H1 (cell line): ENCODE measurements around the gene ZNF763. TPM values are rescaled to one million over a fixed set of nuclear protein-coding genes. Genes with fewer than 3 reads are reported as not detected.
"Not testable (repeated sequence)": the region's sequence is repeated elsewhere in the genome, so short reads cannot be mapped to it uniquely, and the experiment has no call there.

Experiments
- CTCF ChIA-PET: fragments of 300-600 bp; sonication (Branson Sonifier 250); formaldehyde crosslinking; loops from one replicate; lab custom pipeline; 2021; ENCODE audit not compliant: partially characterized antibody; lab: Charles Lee
- POLR2A ChIA-PET: fragments of 300-600 bp; sonication (Branson Sonifier 250); formaldehyde crosslinking; loops from one replicate; lab custom pipeline; 2021; ENCODE audit warnings: inconsistent platforms; ENCODE audit not compliant: partially characterized antibody; lab: Charles Lee
- DNase-seq, 2 experiments: peaks; one replicate each; pipeline versions ENCODE4 v3.0.0 to v3.0.0-alpha.2; 2010 to 2022; ENCODE audit warnings: low spot score in 2 of 2, low read depth in 1 of 2, mixed read lengths in 1 of 2
- FAIRE-seq: peaks from 2 replicates; lab custom pipeline; 2011; peaks lifted over from hg19 to GRCh38; lab: Jason Lieb, UNC
- H2AFZ ChIP-seq: 2 replicates; pipeline ENCODE4 v1.8.1; 2012; ENCODE audit warnings: low read length, inconsistent platforms
- H2AK5ac ChIP-seq: 2 replicates; pipeline ENCODE4 v1.6.1; 2013; ENCODE audit warnings: low read depth, low read length
- H2BK120ac ChIP-seq: replicated peaks from 2 replicates; pipeline ENCODE3; 2013; ENCODE audit warnings: low read depth, low read length, inconsistent platforms
- H2BK12ac ChIP-seq: 2 replicates; pipeline ENCODE4 v1.6.1; 2013; ENCODE audit warnings: low read depth, low read length
- H2BK15ac ChIP-seq: 2 replicates; pipeline ENCODE4 v1.6.1; 2013; ENCODE audit warnings: low read length
- H2BK20ac ChIP-seq: 2 replicates; pipeline ENCODE4 v1.6.1; 2013; ENCODE audit warnings: low read length
- H2BK5ac ChIP-seq: 2 replicates; pipeline ENCODE4 v1.6.1; 2013; ENCODE audit warnings: low read depth, low read length
- H3K14ac ChIP-seq: 2 replicates; pipeline ENCODE4 v1.6.1; 2013; ENCODE audit warnings: inconsistent platforms; ENCODE audit not compliant: insufficient read length
- H3K18ac ChIP-seq: 2 replicates; pipeline ENCODE4 v1.6.1; 2013; ENCODE audit warnings: low read length; ENCODE audit errors: extremely low read depth
- H3K23ac ChIP-seq: 2 replicates; pipeline ENCODE4 v1.6.1; 2013; ENCODE audit warnings: inconsistent platforms; ENCODE audit not compliant: insufficient read length
- H3K23me2 ChIP-seq: 2 replicates; pipeline ENCODE4 v1.6.1; 2013; ENCODE audit warnings: low read depth, low read length
- H3K27ac ChIP-seq: 2 replicates; pipeline ENCODE4 v1.6.1; 2011; ENCODE audit warnings: low read depth, low read length, inconsistent platforms
- H3K27me3 ChIP-seq, 4 experiments: replicated peaks in 1 of 4; 1 replicate in 1 of 4; 2 replicates in 3 of 4; pipeline versions ENCODE4 v1.6.1 to v1.8.1; 2011 to 2013; ENCODE audit warnings: low read length in 3 of 4, mild to moderate bottlenecking in 3 of 4, inconsistent platforms in 2 of 4, mixed read lengths in 2 of 4, moderate library complexity in 1 of 4; ENCODE audit not compliant: control insufficient read depth in 3 of 4, insufficient read depth in 3 of 4; ENCODE audit errors: extremely low read depth in 1 of 4
- H3K36me3 ChIP-seq, 4 experiments: 2 replicates each; pipeline versions ENCODE4 v1.6.1 to v1.8.1; 2011 to 2013; ENCODE audit warnings: mild to moderate bottlenecking in 4 of 4, low read length in 3 of 4, moderate library complexity in 2 of 4, control low read depth in 1 of 4, inconsistent platforms in 1 of 4; ENCODE audit not compliant: insufficient read depth in 4 of 4, control insufficient read depth in 2 of 4
- H3K4ac ChIP-seq: replicated peaks from 2 replicates; pipeline ENCODE3; 2013; ENCODE audit warnings: low read length, low read depth, mixed read lengths, inconsistent platforms; ENCODE audit not compliant: insufficient read length
- H3K4me1 ChIP-seq, 4 experiments: replicated peaks in 1 of 4; 1 replicate in 1 of 4; 2 replicates in 3 of 4; pipeline versions ENCODE4 v1.6.1 to v1.8.1; 2011 to 2013; ENCODE audit warnings: low read length in 3 of 4, inconsistent platforms in 2 of 4, mixed read lengths in 1 of 4; ENCODE audit not compliant: insufficient read depth in 4 of 4, control insufficient read depth in 3 of 4
- H3K4me2 ChIP-seq, 2 experiments: 2 replicates each; pipeline versions ENCODE4 v1.6.1 to v1.8.1; 2011 to 2013; ENCODE audit warnings: low read depth in 2 of 2, low read length in 2 of 2, control low read depth in 1 of 2, inconsistent platforms in 1 of 2, mild to moderate bottlenecking in 1 of 2; ENCODE audit not compliant: insufficient read depth in 1 of 2
- H3K4me3 ChIP-seq, 4 experiments: fragments of 200-600, 300-600 bp in 1 of 4; sonication (generic), shearing (Covaris generic), sonication (Bioruptor Twin) in 1 of 4; 2 replicates each; pipeline versions ENCODE4 v1.5.1 to v1.8.1; 2011 to 2016; ENCODE audit warnings: low read length in 4 of 4, low read depth in 3 of 4, control low read depth in 2 of 4, inconsistent platforms in 2 of 4, mild to moderate bottlenecking in 2 of 4, mixed read lengths in 1 of 4, moderate library complexity in 1 of 4; ENCODE audit not compliant: insufficient read depth in 2 of 4; ENCODE audit errors: extremely low read depth in 1 of 4
- H3K56ac ChIP-seq: replicated peaks from 2 replicates; pipeline ENCODE3; 2013; ENCODE audit warnings: low read depth, mild to moderate bottlenecking, mixed read lengths, low read length, inconsistent platforms; ENCODE audit not compliant: insufficient read length
- H3K79me1 ChIP-seq: 2 replicates; pipeline ENCODE4 v1.6.1; 2013; ENCODE audit warnings: low read depth, low read length, control low read depth
- H3K79me2 ChIP-seq, 2 experiments: 2 replicates each; pipeline versions ENCODE4 v1.6.1 to v1.8.1; 2012 to 2013; ENCODE audit warnings: low read length in 2 of 2, mild to moderate bottlenecking in 2 of 2, inconsistent platforms in 1 of 2; ENCODE audit not compliant: insufficient read depth in 2 of 2, control insufficient read depth in 1 of 2
- H3K9ac ChIP-seq, 4 experiments: replicated peaks in 1 of 4; 1 replicate in 1 of 4; 2 replicates in 3 of 4; pipeline versions ENCODE4 v1.6.1 to v1.8.1; 2011 to 2013; ENCODE audit warnings: low read depth in 3 of 4, low read length in 3 of 4, control low read depth in 2 of 4, mild to moderate bottlenecking in 2 of 4, moderate library complexity in 2 of 4, inconsistent platforms in 1 of 4; ENCODE audit errors: extremely low read depth in 1 of 4
- H3K9me3 ChIP-seq, 2 experiments: 2 replicates each; pipeline versions ENCODE4 v1.6.1 to v1.8.1; 2012 to 2013; ENCODE audit warnings: mild to moderate bottlenecking in 2 of 2, moderate library complexity in 2 of 2, control low read depth in 1 of 2, inconsistent platforms in 1 of 2, low read depth in 1 of 2, low read length in 1 of 2, mixed read lengths in 1 of 2; ENCODE audit not compliant: insufficient read depth in 2 of 2
- H4K20me1 ChIP-seq, 2 experiments: replicated peaks in 1 of 2; 2 replicates each; pipeline versions ENCODE3 to v1.8.1; 2011 to 2013; ENCODE audit warnings: inconsistent platforms in 2 of 2, low read length in 2 of 2, mild to moderate bottlenecking in 1 of 2; ENCODE audit not compliant: insufficient read depth in 2 of 2, control insufficient read depth in 1 of 2
- H4K5ac ChIP-seq: 2 replicates; pipeline ENCODE4 v1.6.1; 2013; ENCODE audit warnings: low read length, low read depth, mixed read lengths, inconsistent platforms; ENCODE audit not compliant: insufficient read length
- H4K8ac ChIP-seq: 2 replicates; pipeline ENCODE4 v1.8.0; 2013; ENCODE audit warnings: mild to moderate bottlenecking, moderate library complexity, low read length, inconsistent platforms; ENCODE audit not compliant: insufficient read depth; ENCODE audit errors: extremely low read depth
- H4K91ac ChIP-seq: replicated peaks from 2 replicates; pipeline ENCODE3; 2013; ENCODE audit warnings: low read length, mixed read lengths, inconsistent platforms; ENCODE audit not compliant: insufficient read length
- WGBS, 2 experiments: shearing (Covaris generic) in 1 of 2; methylation state at CpG; one replicate each; pipeline versions ENCODE4 v1.1.6 to v1.1.7; 2013 to 2015; ENCODE audit warnings: low lambda C conversion rate in 2 of 2, mixed read lengths in 2 of 2, inconsistent platforms in 1 of 2, low coverage in 1 of 2, missing lambda C conversion rate in 1 of 2; ENCODE audit not compliant: insufficient replicate concordance in 2 of 2, insufficient coverage in 1 of 2, insufficient read length in 1 of 2; ENCODE audit errors: extremely low coverage in 1 of 2, missing lambda C conversion rate in 1 of 2; 5-methylcytosine and 5-hydroxymethylcytosine counted together
- polyA plus RNA-seq, 7 experiments: library from polyadenylated mRNA; depleted of rRNA in 3 of 7; stranded (reverse) in 5 of 7; unstranded in 2 of 7; fragments of >200 nt in 5 of 7; fragments of 200-250 nt in 2 of 7; gene quantifications; 1 replicate in 5 of 7; 2 replicates in 1 of 7; 4 replicates in 1 of 7; pipeline versions ENCODE4 v1.2.1 to v1.2.3, GENCODE V29; 2011 to 2013; ENCODE audit warnings: missing spikeins in 2 of 7, mixed read lengths in 2 of 7
- total RNA-seq: library from RNA; stranded (reverse); fragmentation: NEBNext Ultra II Directional; extraction: Animal tissue kit (Norgen Biotek cat#: 25700); gene quantifications from 2 replicates; pipeline ENCODE4 v1.2.1, GENCODE V29; 2021

ZNF763 gene
- total and polyA plus RNA-seq, 2 of the 8 experiments (the other 6 are each of a cell fraction or from before 2014, with no cell fraction given), result 0.39 to 1.7 TPM

GRCh38 chr19:11935829-11936228, 29.0 kb upstream of the ZNF763 start:
- H4K20me1 ChIP-seq, CTCF ChIA-PET, H3K79me1 ChIP-seq, H3K4ac ChIP-seq, H3K18ac ChIP-seq, H4K91ac ChIP-seq, FAIRE-seq, H3K56ac ChIP-seq, H3K23me2 ChIP-seq, H4K5ac ChIP-seq, H3K14ac ChIP-seq, DNase-seq, H3K27me3 ChIP-seq, H3K4me3 ChIP-seq, H2AFZ ChIP-seq, POLR2A ChIA-PET, H2AK5ac ChIP-seq, H3K36me3 ChIP-seq, H2BK5ac ChIP-seq, H3K4me1 ChIP-seq, H2BK20ac ChIP-seq, H2BK12ac ChIP-seq, H2BK120ac ChIP-seq, H3K23ac ChIP-seq, H2BK15ac ChIP-seq, H4K8ac ChIP-seq, H3K4me2 ChIP-seq, H3K27ac ChIP-seq, H3K9ac ChIP-seq: not testable (repeated sequence)
- Histone ChIP-seq H3K9me3 (peaks cover 5 to 24% of the 10 kb centered on the region in 2 experiments), H3K79me2 (peaks cover 0 to 16% of the 10 kb centered on the region in 2 experiments; a peak in 2 of 4 replicates)
- 89% methylated on average over 3 of the region's 3 CpGs; no CpG with 5 or more reads in 1 of the 2 experiments for WGBS, 2 experiments

DNA sequence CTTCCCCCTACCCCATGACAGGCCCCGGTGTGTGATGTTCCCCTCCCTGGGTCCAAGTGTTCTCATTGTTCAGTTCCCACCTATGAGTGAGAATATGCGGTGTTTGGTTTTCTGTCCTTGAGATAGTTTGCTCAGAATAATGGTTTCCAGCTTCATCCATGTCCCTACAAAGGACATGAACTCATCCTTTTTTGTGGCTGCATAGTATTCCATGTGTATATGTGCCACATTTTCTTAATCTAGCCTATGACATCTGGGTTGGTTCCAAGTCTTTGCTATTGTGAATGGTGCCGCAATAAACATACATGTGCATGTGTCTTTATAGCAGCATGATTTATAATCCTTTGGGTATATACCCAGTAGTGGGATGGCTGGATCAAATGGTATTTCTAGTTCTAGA, 26.5 kb upstream of the ZNF763 start:
- H2BK120ac ChIP-seq, FAIRE-seq, H3K56ac ChIP-seq, H3K18ac ChIP-seq, H3K23me2 ChIP-seq, H2BK5ac ChIP-seq, H4K5ac ChIP-seq, H2BK20ac ChIP-seq, H4K20me1 ChIP-seq, H4K8ac ChIP-seq, H3K27ac ChIP-seq, H2AK5ac ChIP-seq, H2AFZ ChIP-seq, POLR2A ChIA-PET, H3K9ac ChIP-seq, H3K79me1 ChIP-seq, H3K4ac ChIP-seq, H3K4me1 ChIP-seq, H3K14ac ChIP-seq, H3K4me2 ChIP-seq, DNase-seq, H2BK12ac ChIP-seq, H3K27me3 ChIP-seq, CTCF ChIA-PET, H3K23ac ChIP-seq, H2BK15ac ChIP-seq, H3K4me3 ChIP-seq, H4K91ac ChIP-seq: not testable (repeated sequence)
- peaks cover 23 to 49% of the 10 kb centered on the region in 2 experiments for H3K9me3 ChIP-seq
- H3K79me2 ChIP-seq, result peaks cover 0 to 16% of the 10 kb centered on the region in 2 experiments; a peak in 2 of 4 replicates
- WGBS, 2 experiments, result 77% methylated on average over 3 of the region's 3 CpGs; no CpG with 5 or more reads in 1 of the 2 experiments
- H3K36me3 ChIP-seq, result peaks cover 0 to 24% (median 2%) of the 10 kb centered on the region in 4 experiments; a peak in 3 of 8 replicates
